ENCODE measurements around the gene SRSF11.
"Not testable (repeated sequence)": the region's sequence is repeated elsewhere in the genome, so short reads cannot be mapped to it uniquely, and the experiment has no call there.

DNA sequence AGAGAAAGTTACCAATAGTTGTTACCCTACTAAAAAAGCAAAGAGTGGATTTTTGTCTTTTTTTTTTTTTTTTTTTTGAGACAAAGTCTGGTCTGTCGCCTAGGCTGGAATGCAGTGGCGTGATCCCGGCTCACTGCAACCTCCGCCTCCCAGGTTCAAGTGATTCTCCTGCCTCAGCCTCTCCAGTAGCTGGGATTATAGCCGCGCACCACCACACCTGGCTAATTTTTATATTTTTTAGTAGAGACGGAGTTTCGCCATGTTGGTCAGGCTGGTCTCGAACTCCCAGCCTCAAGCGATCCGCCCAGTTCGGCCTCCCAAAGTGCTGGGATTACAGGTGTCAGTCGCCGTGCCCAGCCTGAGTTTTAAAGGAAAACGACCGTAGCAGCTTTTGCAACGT, 14.3 kb upstream of the SRSF11 start:
- TF ChIP-seq CTCF (IDR thresholded peaks at IDR 0.05; ENCODE audit: borderline replicate concordance, extremely low read depth, low read length, poor library complexity, severe bottlenecking); EZH2 (IDR thresholded peaks at IDR 0.05; ENCODE audit: borderline replicate concordance, low read depth, low read length, severe bottlenecking): not testable (repeated sequence)

Measured in DND-41 (cell line).